Uterus (tissue), 4 donors: Measurements from ENCODE around the gene HOXC12. TPM values are rescaled to one million over a fixed set of nuclear protein-coding genes. Genes with fewer than 3 reads are reported as not detected.

ENCODE experiments used
- DNase-seq, 2 donors: peaks; one replicate each; pipeline ENCODE4 v3.0.0-alpha.2; 2019 to 2020
- H3K27ac ChIP-seq, 2 donors: fragments of 200-600 bp; sonication (generic); 1 replicate in 1 of 2; 2 replicates in 1 of 2; pipeline ENCODE4 v1.5.1; 2016 to 2018
- H3K27me3 ChIP-seq, 2 donors: fragments of 200-600 bp; sonication (generic); one replicate each; pipeline ENCODE4 v1.5.1; 2018 to 2019; ENCODE audit warnings: control low read depth in 1 of 2
- H3K36me3 ChIP-seq, 2 donors: fragments of 200-600 bp; sonication (generic); one replicate each; pipeline ENCODE4 v1.5.1; 2019; ENCODE audit warnings: control low read depth in 1 of 2
- H3K4me1 ChIP-seq, 2 donors: fragments of 200-600 bp; sonication (generic); one replicate each; pipeline ENCODE4 v1.5.1; 2018 to 2019; ENCODE audit warnings: control low read depth in 1 of 2
- H3K4me3 ChIP-seq, 2 donors: fragments of 200-600 bp; sonication (generic); 1 replicate in 1 of 2; 2 replicates in 1 of 2; pipeline ENCODE4 v1.5.1; 2018 to 2019; ENCODE audit warnings: mild to moderate bottlenecking in 1 of 2
- H3K9me3 ChIP-seq, 2 donors: fragments of 200-600 bp; sonication (generic); one replicate each; pipeline ENCODE4 v1.5.1; 2019; ENCODE audit warnings: control low read depth in 1 of 2
- CTCF ChIP-seq, 4 experiments: fragments of 200-600 bp in 2 of 4; fragments of 450-650 bp in 2 of 4; sonication (generic) in 2 of 4; IDR thresholded peaks; one replicate each; pipeline ENCODE4 v1.5.1; 2016 to 2019; ENCODE audit warnings: antibody characterized with exemption in 4 of 4, mild to moderate bottlenecking in 2 of 4, moderate library complexity in 1 of 4
- POLR2A ChIP-seq, 2 donors: fragments of 450-650 bp; IDR thresholded peaks; one replicate each; pipeline ENCODE4 v1.6.1; 2016; ENCODE audit warnings: antibody characterized with exemption in 2 of 2, mild to moderate bottlenecking in 1 of 2, moderate library complexity in 1 of 2
- intact Hi-C: fragments of 100-400 bp; cut with DNase I; formaldehyde crosslinking; loops from one replicate; pipeline ENCODE4 v1.15.1; 2023; ENCODE audit warnings: low total_unique reads
- total RNA-seq, 4 donors: library from RNA; depleted of rRNA in 3 of 4; stranded (reverse); fragments of >200 nt in 3 of 4; gene quantifications; one replicate each; pipeline versions ENCODE4 v1.1.0 to v1.2.4, GENCODE V29; 2014 to 2023
- donor health status: DM: yes; HTN: yes; CAD: no.

The HOXC12 gene
- total RNA-seq, 4 donors from 2014 or later, result not detected

- intact Hi-C loops, result no loop called here
- H3K27me3 ChIP-seq, result peaks cover 27 to 88% of the 10 kb centered on the region in 2 donors
- DNase-seq, result no peak
- peak within 1 kb of the TSS in 1 of 2 donors; percentile 38 for H3K27ac ChIP-seq
- TF ChIP-seq POLR2A (IDR thresholded peaks at IDR 0.05) (no peak), CTCF (IDR thresholded peaks at IDR 0.05) (no peak)
- no peaks in the 10 kb centered on the region for H3K9me3 ChIP-seq
- no peaks in the 10 kb centered on the region for H3K36me3 ChIP-seq
- H3K4me3 ChIP-seq, result peak within 1 kb of the TSS in 1 of 2 donors; percentile 33
- peaks cover 0 to 4% of the 10 kb centered on the region in 2 donors for H3K4me1 ChIP-seq
Observed at GRCh38 chr12:53972722-53973235, 18.1 kb downstream of the HOXC12 start, which contains the start of gene HOXC11. Gene HOXC11 (plus strand): TSS chr12:53973126. CDS start chr12:53973242, 116 bp downstream.

- no peaks in the 10 kb centered on the region for H3K9me3 ChIP-seq
- TF ChIP-seq POLR2A (IDR thresholded peaks at IDR 0.05), result peak in 1 of 2 donors; percentile 34
- TF ChIP-seq CTCF (IDR thresholded peaks at IDR 0.05), result no peak
- peaks cover 0 to 4% of the 10 kb centered on the region in 2 donors for H3K4me1 ChIP-seq
- no peaks in the 10 kb centered on the region for H3K36me3 ChIP-seq
- intact Hi-C loops, result no loop called here
- DNase-seq, result no peak
- peak overlapping the region in 1 of 2 donors; percentile 33 for H3K4me3 ChIP-seq
- peaks cover 31 to 86% of the 10 kb centered on the region in 2 donors for H3K27me3 ChIP-seq
- H3K27ac ChIP-seq, result peak overlapping the region in 1 of 2 donors; percentile 38
Observed at GRCh38 chr12:53973236-53974042, 18.7 kb downstream of the HOXC12 start.

GRCh38 chr12:53974084-53975063 is 19.7 kb downstream of the HOXC12 start, which contains the start of gene HOTAIR:
Gene HOTAIR (minus strand): TSS chr12:53974954.
- Histone ChIP-seq H3K27ac (peak within 1 kb of the TSS in 1 of 2 donors; percentile 38), H3K27me3 (peaks cover 31 to 84% of the 10 kb centered on the region in 2 donors), H3K4me3 (peak within 1 kb of the TSS in 1 of 2 donors; percentile 33), H3K9me3 (no peaks in the 10 kb centered on the region), H3K4me1 (peaks cover 0 to 4% of the 10 kb centered on the region in 2 donors), H3K36me3 (no peaks in the 10 kb centered on the region)
- peak in 1 of 2 donors; percentile 61 for DNase-seq
- intact Hi-C loops, result no loop called here
- peak in 1 of 2 donors; percentile 20 for TF ChIP-seq POLR2A (IDR thresholded peaks at IDR 0.05)
- TF ChIP-seq CTCF (IDR thresholded peaks at IDR 0.05), result no peak

- H3K36me3 ChIP-seq, result no peaks in the 10 kb centered on the region
- peak overlapping the region in 1 of 2 donors; percentile 33 for H3K4me3 ChIP-seq
- H3K27ac ChIP-seq, result no peak overlapping the region
- H3K4me1 ChIP-seq, result peaks cover 0 to 4% of the 10 kb centered on the region in 2 donors
- no peaks in the 10 kb centered on the region for H3K9me3 ChIP-seq
- intact Hi-C loops, result no loop called here
- DNase-seq, result no peak
- peaks cover 31 to 79% of the 10 kb centered on the region in 2 donors for H3K27me3 ChIP-seq
- no peak for TF ChIP-seq CTCF (IDR thresholded peaks at IDR 0.05)
- TF ChIP-seq POLR2A (IDR thresholded peaks at IDR 0.05), result no peak
Observed at GRCh38 chr12:53975064-53975471, 20.4 kb downstream of the HOXC12 start.
